Lower lobe of right lung (tissue), 2 donors: ENCODE results near the gene SCAP. TPM values are rescaled to one million over a fixed set of nuclear protein-coding genes. Genes with fewer than 3 reads are reported as not detected.
"Not testable (repeated sequence)": the region's sequence is repeated elsewhere in the genome, so short reads cannot be mapped to it uniquely, and the experiment has no call there.

Source experiments
- ATAC-seq, 2 donors: fragments of 200-7000 bp; cut with Tn5 transposase; one replicate each; pipeline ENCODE4 v1.9.1; 2020 to 2022; ENCODE audit warnings: mild to moderate bottlenecking in 2 of 2, moderate library complexity in 2 of 2
- DNase-seq: peaks from one replicate; pipeline ENCODE4 v3.0.0-alpha.2; 2020
- H3K27ac ChIP-seq: fragments of 200-600 bp; one replicate; pipeline ENCODE4 v1.8.0; 2022
- H3K27me3 ChIP-seq: fragments of 200-600 bp; one replicate; pipeline ENCODE4 v1.8.0; 2022; ENCODE audit warnings: low read depth
- H3K36me3 ChIP-seq: fragments of 200-600 bp; one replicate; pipeline ENCODE4 v1.8.0; 2022; ENCODE audit warnings: mild to moderate bottlenecking
- H3K4me1 ChIP-seq: fragments of 200-600 bp; one replicate; pipeline ENCODE4 v1.8.0; 2022
- H3K4me3 ChIP-seq: fragments of 200-600 bp; one replicate; pipeline ENCODE4 v1.8.0; 2022; ENCODE audit warnings: mild to moderate bottlenecking
- H3K9me3 ChIP-seq: fragments of 200-600 bp; one replicate; pipeline ENCODE4 v1.8.0; 2022
- CTCF ChIP-seq: fragments of 200-600 bp; IDR thresholded peaks from one replicate; pipeline ENCODE4 v1.8.0; 2022; ENCODE audit warnings: antibody characterized with exemption, mild to moderate bottlenecking
- intact Hi-C: fragments of 100-400 bp; cut with DNase I; formaldehyde crosslinking; loops from one replicate; pipeline ENCODE4 v1.11.0; 2022
- total RNA-seq: library from RNA; stranded (reverse); fragmentation: NEBNext Ultra II Directional; extraction: Animal tissue kit (Norgen Biotek cat#: 25700); gene quantifications from one replicate; pipeline ENCODE4 v1.2.1, GENCODE V29; 2021
- donor health status: DM: no; HTN: yes; CAD: no; lungs with severe emphysema.

Gene SCAP
- total RNA-seq, 1 donor from 2014 or later: 61.3 TPM

- H3K27ac ChIP-seq: no peak overlapping the region
- no peaks in the 10 kb centered on the region for H3K27me3 ChIP-seq
- intact Hi-C loops: no loop called here
- no peak for TF ChIP-seq CTCF
- H3K4me1 ChIP-seq: peaks cover 20% of the 10 kb centered on the region
- DNase-seq (no peak), ATAC-seq (no peak)
- H3K36me3 ChIP-seq: peaks cover under 1% of the 10 kb centered on the region
- no peak overlapping the region for H3K4me3 ChIP-seq
- no peaks in the 10 kb centered on the region for H3K9me3 ChIP-seq
These were observed 40.2 kb upstream of the SCAP start for GRCh38 chr3:47515864-47516319.

- ATAC-seq (no peak), DNase-seq (no peak)
- Histone ChIP-seq H3K4me1 (peaks cover 20% of the 10 kb centered on the region), H3K36me3 (peaks cover 8% of the 10 kb centered on the region), H3K9me3 (no peaks in the 10 kb centered on the region), H3K4me3 (no peak overlapping the region), H3K27ac (no peak overlapping the region), H3K27me3 (no peaks in the 10 kb centered on the region)
- intact Hi-C loops: no loop called here
- TF ChIP-seq CTCF: no peak
These were observed 39.4 kb upstream of the SCAP start for GRCh38 chr3:47515100-47515499.

GRCh38 chr3:47513125-47513929 lies 37.6 kb upstream of the SCAP start, which contains the start of gene ELP6:
ELP6 (minus strand) TSS chr3:47513712; CDS start chr3:47513590, 122 bp downstream.
- H3K36me3 ChIP-seq: peaks cover 26% of the 10 kb centered on the region
- ATAC-seq (peak; percentile 99), DNase-seq (peak; percentile 98)
- H3K27me3 ChIP-seq: no peaks in the 10 kb centered on the region
- H3K4me3 ChIP-seq: peak within 1 kb of the TSS; percentile 75
- H3K4me1 ChIP-seq: peaks cover 20% of the 10 kb centered on the region
- intact Hi-C loops: no loop called here
- peak within 1 kb of the TSS; percentile 93 for H3K27ac ChIP-seq
- TF ChIP-seq CTCF: peak; percentile 47
- H3K9me3 ChIP-seq: no peaks in the 10 kb centered on the region

- ATAC-seq (peak; percentile 5 to 35), DNase-seq (no peak)
- Histone ChIP-seq H3K27me3 (no peaks in the 10 kb centered on the region), H3K27ac (peak overlapping the region; percentile 93), H3K36me3 (peaks cover 31% of the 10 kb centered on the region), H3K4me3 (peak overlapping the region; percentile 75), H3K4me1 (peaks cover 20% of the 10 kb centered on the region), H3K9me3 (no peaks in the 10 kb centered on the region)
- intact Hi-C loops: no loop called here
- no peak for TF ChIP-seq CTCF
These were observed 36.8 kb upstream of the SCAP start for GRCh38 chr3:47512416-47513124.

GRCh38 chr3:47505267-47505666 lies 29.5 kb upstream of the SCAP start:
- DNase-seq, ATAC-seq, H3K9me3 ChIP-seq, intact Hi-C loops, H3K4me3 ChIP-seq, H3K27ac ChIP-seq, H3K27me3 ChIP-seq, H3K4me1 ChIP-seq: not testable (repeated sequence)
- peaks cover 79% of the 10 kb centered on the region for H3K36me3 ChIP-seq

GRCh38 chr3:47504113-47504512 lies 28.4 kb upstream of the SCAP start:
- ATAC-seq (no peak), DNase-seq (no peak)
- no peak overlapping the region for H3K4me3 ChIP-seq
- no peak overlapping the region for H3K27ac ChIP-seq
- intact Hi-C loops: no loop called here
- no peak for TF ChIP-seq CTCF
- H3K4me1 ChIP-seq: no peaks in the 10 kb centered on the region
- H3K9me3 ChIP-seq: no peaks in the 10 kb centered on the region
- H3K27me3 ChIP-seq: no peaks in the 10 kb centered on the region
- peaks cover 78% of the 10 kb centered on the region for H3K36me3 ChIP-seq
